Astrocyte (in vitro differentiated cells and primary cell): ENCODE data around the gene ALK. TPM values are rescaled to one million over a fixed set of nuclear protein-coding genes. Genes with fewer than 3 reads are reported as not detected.

Experiments used
- DNase-seq: peaks from one replicate; pipeline ENCODE4 v3.0.0-alpha.2; 2010; ENCODE audit warnings: low read depth
- FAIRE-seq: peaks from 2 replicates; lab custom pipeline; 2011; peaks lifted over from hg19 to GRCh38; lab: Jason Lieb, UNC
- H2AFZ ChIP-seq: 2 replicates; pipeline ENCODE4 v1.6.0; 2012; ENCODE audit warnings: low read depth, low read length, inconsistent platforms
- H3K27ac ChIP-seq: 2 replicates; pipeline ENCODE4 v1.5.1; 2011; ENCODE audit warnings: low read depth, low read length, inconsistent platforms
- H3K27me3 ChIP-seq: 2 replicates; pipeline ENCODE4 v1.6.0; 2011; ENCODE audit warnings: low read length, inconsistent platforms; ENCODE audit not compliant: insufficient read depth
- H3K36me3 ChIP-seq: 2 replicates; pipeline ENCODE4 v1.5.1; 2011; ENCODE audit warnings: low read length, inconsistent platforms; ENCODE audit not compliant: insufficient read depth
- H3K4me1 ChIP-seq: 2 replicates; pipeline ENCODE4 v1.5.1; 2011; ENCODE audit warnings: low read length, inconsistent platforms; ENCODE audit not compliant: insufficient read depth
- H3K4me2 ChIP-seq: 2 replicates; pipeline ENCODE4 v1.6.0; 2012; ENCODE audit warnings: low read length, inconsistent platforms
- H3K4me3 ChIP-seq: 2 replicates; pipeline ENCODE4 v1.5.1; 2011; ENCODE audit warnings: low read depth, mild to moderate bottlenecking, low read length, inconsistent platforms; ENCODE audit not compliant: insufficient read depth
- H3K79me2 ChIP-seq: 2 replicates; pipeline ENCODE4 v1.6.0; 2012; ENCODE audit warnings: mild to moderate bottlenecking, low read length, inconsistent platforms; ENCODE audit not compliant: insufficient read depth
- H3K9ac ChIP-seq: 2 replicates; pipeline ENCODE4 v1.6.0; 2012; ENCODE audit warnings: mild to moderate bottlenecking, low read length, inconsistent platforms
- H3K9me3 ChIP-seq: 2 replicates; pipeline ENCODE4 v1.5.1; 2012; ENCODE audit warnings: low read depth, mild to moderate bottlenecking, low read length, inconsistent platforms; ENCODE audit not compliant: insufficient read depth
- H4K20me1 ChIP-seq: 2 replicates; pipeline ENCODE4 v1.6.0; 2012; ENCODE audit warnings: low read length, inconsistent platforms; ENCODE audit not compliant: insufficient read depth
- H3K27ac Mint-ChIP-seq: one replicate; pipeline ENCODE4 v1.8.0; 2021; ENCODE audit warnings: mild to moderate bottlenecking, mixed read lengths; ENCODE audit not compliant: unreplicated experiment
- H3K27me3 Mint-ChIP-seq: one replicate; pipeline ENCODE4 v1.8.0; 2021; ENCODE audit warnings: low read depth, mixed read lengths; ENCODE audit not compliant: unreplicated experiment
- H3K36me3 Mint-ChIP-seq: one replicate; pipeline ENCODE4 v1.8.0; 2021; ENCODE audit warnings: low read depth, mixed read lengths; ENCODE audit not compliant: unreplicated experiment
- H3K4me1 Mint-ChIP-seq: one replicate; pipeline ENCODE4 v1.8.0; 2021; ENCODE audit warnings: low read depth, mixed read lengths; ENCODE audit not compliant: unreplicated experiment
- H3K4me3 Mint-ChIP-seq: one replicate; pipeline ENCODE4 v1.8.0; 2021; ENCODE audit warnings: mild to moderate bottlenecking, moderate library complexity, mixed read lengths; ENCODE audit not compliant: unreplicated experiment
- H3K9me3 Mint-ChIP-seq: one replicate; pipeline ENCODE4 v1.8.0; 2021; ENCODE audit warnings: mild to moderate bottlenecking, mixed read lengths; ENCODE audit not compliant: unreplicated experiment
- CTCF ChIP-seq: IDR thresholded peaks from 2 replicates; pipeline ENCODE4 v1.5.1; 2011; ENCODE audit warnings: low read depth, mild to moderate bottlenecking, inconsistent platforms, low read length, moderate library complexity; ENCODE audit not compliant: insufficient read depth
- EZH2 ChIP-seq: IDR thresholded peaks from 2 replicates; pipeline ENCODE4 v1.6.1; 2012; ENCODE audit warnings: mild to moderate bottlenecking, low read length, inconsistent platforms; ENCODE audit not compliant: insufficient read depth
- total RNA-seq: library from RNA; stranded (reverse); gene quantifications from 2 replicates; pipeline ENCODE4 v1.2.1, GENCODE V29; 2021

The ALK gene
- total RNA-seq, 1 donor from 2014 or later: 0.16 TPM

- no peak overlapping the region for H3K27ac ChIP-seq
- H3K27me3 ChIP-seq: no peaks in the 10 kb centered on the region
- H3K9me3 ChIP-seq: no peaks in the 10 kb centered on the region
- H3K4me1 ChIP-seq: no peaks in the 10 kb centered on the region
- no peaks in the 10 kb centered on the region for H3K36me3 ChIP-seq
- TF ChIP-seq EZH2 (no peak), CTCF (no peak)
- H3K9me3 Mint-ChIP-seq: no peaks in the 10 kb centered on the region
- H3K36me3 Mint-ChIP-seq: no peaks in the 10 kb centered on the region
- H3K27me3 Mint-ChIP-seq: peaks cover 9% of the 10 kb centered on the region
- no peaks in the 10 kb centered on the region for H3K4me1 Mint-ChIP-seq
- H3K4me2 ChIP-seq: no peak overlapping the region
- no peak overlapping the region for H3K27ac Mint-ChIP-seq
- no peaks in the 10 kb centered on the region for H4K20me1 ChIP-seq
- H2AFZ ChIP-seq: no peak overlapping the region
- DNase-seq: no peak
- no peak overlapping the region for H3K4me3 Mint-ChIP-seq
- no peak for FAIRE-seq
- no peaks in the 10 kb centered on the region for H3K79me2 ChIP-seq
- H3K4me3 ChIP-seq: no peak overlapping the region
- H3K9ac ChIP-seq: no peak overlapping the region
Measured at GRCh38 chr2:29936020-29936419, 14.6 kb upstream of the ALK start.

- Histone ChIP-seq H3K27ac (no peak overlapping the region), H4K20me1 (no peaks in the 10 kb centered on the region), H3K9me3 (no peaks in the 10 kb centered on the region), H3K4me3 (no peak overlapping the region), H3K4me1 (no peaks in the 10 kb centered on the region), H2AFZ (no peak overlapping the region), H3K79me2 (no peaks in the 10 kb centered on the region), H3K27me3 (peaks cover 2% of the 10 kb centered on the region), H3K4me2 (no peak overlapping the region), H3K36me3 (no peaks in the 10 kb centered on the region), H3K9ac (no peak overlapping the region)
- Mint-ChIP-seq H3K4me3 (no peak overlapping the region), H3K9me3 (no peaks in the 10 kb centered on the region), H3K4me1 (no peaks in the 10 kb centered on the region), H3K27me3 (peaks cover 20% of the 10 kb centered on the region), H3K27ac (no peak overlapping the region), H3K36me3 (peaks cover 3% of the 10 kb centered on the region)
- FAIRE-seq (no peak), DNase-seq (no peak)
- TF ChIP-seq EZH2 (no peak), CTCF (no peak)
Measured at GRCh38 chr2:29931818-29932217, 10.4 kb upstream of the ALK start.

GRCh38 chr2:29923110-29923721 lies 1.8 kb upstream of the ALK start:
- Histone ChIP-seq H3K9me3 (no peaks in the 10 kb centered on the region), H2AFZ (no peak overlapping the region), H3K27me3 (peaks cover 26% of the 10 kb centered on the region), H3K9ac (no peak overlapping the region), H3K27ac (no peak overlapping the region), H3K36me3 (no peaks in the 10 kb centered on the region), H3K4me1 (peaks cover 12% of the 10 kb centered on the region), H4K20me1 (no peaks in the 10 kb centered on the region), H3K79me2 (no peaks in the 10 kb centered on the region), H3K4me2 (no peak overlapping the region), H3K4me3 (no peak overlapping the region)
- peaks cover 42% of the 10 kb centered on the region for H3K27me3 Mint-ChIP-seq
- DNase-seq (peak; percentile 18), FAIRE-seq (no peak)
- H3K9me3 Mint-ChIP-seq: peaks cover 2% of the 10 kb centered on the region
- no peak overlapping the region for H3K4me3 Mint-ChIP-seq
- no peaks in the 10 kb centered on the region for H3K36me3 Mint-ChIP-seq
- TF ChIP-seq EZH2 (no peak), CTCF (peak; percentile 99)
- peaks cover 2% of the 10 kb centered on the region for H3K4me1 Mint-ChIP-seq
- no peak overlapping the region for H3K27ac Mint-ChIP-seq
